Measurements from ENCODE around the gene ZNF500.
A peak's percentile ranks its signal among the peaks of the same experiment; 100 is the strongest.

ZNF500 gene

DNA sequence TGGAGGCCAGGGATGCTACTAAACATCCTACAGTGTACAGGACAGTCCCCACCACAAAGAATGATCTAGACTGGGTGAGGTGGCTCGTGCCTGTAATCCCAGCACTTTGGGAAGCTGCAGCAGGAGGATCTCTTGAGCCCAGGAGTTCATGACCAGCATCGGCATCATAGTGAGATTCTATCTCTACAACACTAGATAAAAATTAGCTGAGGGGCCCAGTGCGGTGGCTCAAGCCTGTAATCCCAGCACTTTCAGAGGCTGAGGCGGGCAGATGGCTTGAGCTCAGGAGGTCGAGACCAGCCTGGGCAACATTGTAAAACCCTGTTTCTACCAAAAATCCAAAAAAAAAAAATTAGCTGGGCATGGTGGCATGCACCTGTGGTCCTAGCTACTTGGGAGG is 5.4 kb upstream of the ZNF500 start:
- DNase-seq (ENCODE audit: low read depth): no peak

DNA sequence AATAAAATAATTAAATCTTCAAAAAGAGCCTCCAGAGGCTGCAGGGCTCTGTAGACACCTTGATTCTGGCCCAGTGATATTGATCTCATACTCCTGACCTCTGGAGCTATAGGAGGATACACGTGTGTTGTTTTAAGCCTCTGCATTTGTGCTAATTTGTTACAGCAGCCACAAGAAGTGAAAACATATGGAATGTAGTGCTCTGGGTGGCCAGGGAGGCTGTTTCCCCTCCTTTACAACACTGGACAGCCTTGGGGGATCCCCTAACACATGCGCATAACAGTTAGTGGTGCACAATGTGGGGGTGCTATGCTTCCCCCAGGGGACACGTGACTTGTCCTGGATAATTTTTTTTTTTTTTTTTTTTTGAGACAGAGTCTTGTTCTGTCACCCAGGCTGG is 4.7 kb upstream of the ZNF500 start:
- DNase-seq (ENCODE audit: low read depth): no peak

DNA sequence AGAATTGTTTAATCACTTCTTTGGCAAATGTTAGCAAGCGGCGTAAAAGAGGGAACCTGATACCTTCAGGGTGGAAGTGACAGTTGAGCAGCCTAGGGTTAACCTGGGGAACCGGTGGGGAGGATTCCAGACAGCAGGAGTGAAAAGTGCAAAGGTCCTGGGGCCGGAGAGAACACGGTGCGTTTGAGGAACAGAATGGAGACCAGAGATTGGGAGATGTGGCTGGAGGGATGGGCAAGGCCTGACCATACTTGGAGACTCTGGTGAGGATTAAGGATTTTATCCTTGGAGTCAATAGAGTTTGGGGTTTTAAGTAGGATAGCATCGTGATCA is 2.3 kb upstream of the ZNF500 start:
- no peak for DNase-seq (ENCODE audit: low read depth)

DNA sequence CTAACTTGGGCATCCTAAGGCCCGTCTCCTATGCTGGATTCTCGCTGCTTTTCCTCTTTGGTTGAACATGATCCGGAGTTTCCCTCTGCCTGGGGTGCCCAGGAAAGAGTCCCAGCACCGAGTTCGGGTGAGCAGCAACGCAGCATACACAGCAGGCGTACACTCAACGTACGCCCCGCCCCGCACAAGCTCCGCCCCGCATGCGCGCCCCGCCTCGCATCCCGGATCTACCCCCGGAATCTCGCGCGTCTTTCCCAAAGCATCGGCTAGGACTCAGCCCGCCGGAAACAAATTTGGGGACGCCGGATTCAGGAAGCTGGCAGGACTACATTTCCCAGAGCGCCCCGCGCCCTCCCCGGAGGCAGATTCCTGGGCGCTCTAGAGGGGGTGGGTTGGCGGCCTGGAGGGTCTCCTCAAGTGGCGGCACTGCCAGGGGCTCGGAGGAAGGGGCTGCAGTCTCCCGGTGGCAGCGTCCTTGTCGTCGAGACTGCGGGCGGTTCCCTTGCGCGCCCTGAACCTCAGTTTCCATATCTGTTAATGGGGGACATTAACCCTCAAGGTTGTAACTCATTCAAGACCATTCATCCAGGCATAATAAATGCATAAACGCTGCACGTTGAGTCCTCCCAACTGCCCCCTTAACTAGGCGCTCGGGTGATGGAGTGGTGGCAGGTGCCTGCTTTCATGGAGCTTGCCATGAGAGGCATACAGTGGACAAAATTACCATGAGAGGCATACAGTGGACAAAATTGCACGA is 1.8 kb upstream of the ZNF500 start:
- DNase-seq (ENCODE audit: low read depth): peak; percentile 66

DNA sequence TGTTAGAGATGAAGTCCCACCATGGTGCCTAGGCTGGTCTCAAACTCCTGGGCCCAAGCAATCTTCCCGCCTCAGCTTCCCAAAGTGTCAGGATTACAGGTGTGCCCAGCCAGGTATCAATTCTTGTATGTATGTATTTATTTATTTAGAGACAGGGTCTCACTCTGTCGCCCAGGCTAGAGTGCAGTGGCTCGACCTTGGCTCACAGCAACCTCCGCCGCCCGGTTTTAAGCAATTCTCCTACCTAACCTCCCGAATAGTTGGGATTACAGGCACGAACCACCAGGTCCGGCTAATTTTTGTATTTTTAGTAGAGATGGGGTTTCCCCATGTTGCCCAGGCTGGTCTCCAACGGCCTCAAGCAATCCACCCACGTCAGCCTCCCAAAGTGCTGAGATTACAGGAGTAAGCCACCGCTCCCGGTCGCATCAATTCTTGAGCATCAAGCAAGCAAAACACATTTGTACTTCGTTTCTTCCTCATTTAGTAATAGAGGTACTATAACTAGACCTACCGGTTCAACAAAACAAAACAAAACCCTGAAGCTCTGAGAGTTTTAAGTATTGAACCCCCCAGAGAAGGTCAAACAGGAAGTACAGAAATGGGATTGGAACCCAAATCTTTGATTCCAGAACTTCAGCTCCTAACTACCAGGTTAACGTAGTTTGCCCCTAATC is 1.0 kb upstream of the ZNF500 start:
- no peak for DNase-seq (ENCODE audit: low read depth)

DNA sequence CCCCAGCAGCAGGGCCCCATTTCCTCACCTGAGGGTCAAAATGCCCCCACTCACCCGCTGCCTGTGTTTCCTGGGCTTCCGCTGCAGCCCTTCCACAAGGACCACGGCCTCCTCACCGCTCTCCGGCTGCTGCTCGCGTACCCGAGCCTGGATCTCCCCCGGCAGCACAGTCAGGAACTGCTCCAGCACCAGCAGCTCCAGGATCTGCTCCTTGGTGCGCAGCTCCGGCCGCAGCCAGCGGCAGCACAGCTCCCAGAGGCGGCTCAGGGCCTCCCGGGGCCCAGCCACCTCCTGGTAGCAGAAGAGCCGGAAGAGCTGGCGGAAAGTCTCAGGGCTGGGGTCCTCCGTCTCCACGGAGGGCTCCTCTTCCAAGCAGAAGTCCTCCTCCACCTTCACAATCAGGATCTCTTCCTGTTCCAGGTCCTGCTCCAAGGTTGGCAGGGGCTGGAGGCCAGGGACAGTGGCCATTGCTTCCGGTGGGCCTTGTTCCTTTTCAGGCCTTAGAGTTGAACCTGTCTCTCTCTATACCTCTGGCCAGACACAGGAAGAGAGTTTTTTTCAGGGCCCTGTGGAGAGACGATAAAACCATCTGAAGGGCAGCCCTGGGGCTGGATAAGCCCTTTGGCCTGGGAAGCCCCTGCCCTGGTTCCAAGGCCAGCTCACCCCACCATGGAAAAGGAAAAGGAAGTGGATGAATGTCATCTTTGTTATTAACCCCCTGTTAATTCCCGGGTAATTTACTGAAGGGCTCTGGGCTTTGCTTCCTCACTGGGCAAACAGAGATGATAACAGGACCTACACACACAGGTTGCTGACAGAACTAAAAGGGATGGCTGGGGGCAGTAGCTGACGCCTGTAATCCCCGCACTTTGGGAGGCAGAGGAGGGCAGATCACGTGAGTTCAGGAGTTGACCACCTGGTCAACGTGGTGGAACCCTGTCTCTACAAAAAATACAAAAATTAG is 1.2 kb downstream of the ZNF500 start:
- no peak for DNase-seq (ENCODE audit: low read depth)

DNA sequence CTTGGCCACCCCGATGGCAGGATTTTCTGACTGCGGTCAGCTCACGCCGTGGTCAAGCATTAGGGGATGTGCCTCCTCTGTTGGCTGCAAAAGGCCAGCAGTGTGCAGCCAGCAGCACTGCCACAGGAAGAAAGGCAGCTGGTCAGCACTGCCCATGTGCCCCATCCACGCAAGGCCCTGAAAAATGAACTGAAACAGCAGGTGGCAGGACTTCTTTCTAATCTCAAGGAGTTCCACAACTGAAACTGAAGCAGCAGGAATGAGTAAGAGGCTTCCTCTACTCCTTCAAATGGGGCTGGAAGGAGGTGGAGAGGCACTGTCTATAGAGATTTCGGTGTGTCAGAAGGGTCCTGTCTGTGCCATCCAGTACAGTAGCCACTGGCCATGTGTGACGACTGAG is 3.2 kb downstream of the ZNF500 start:
- DNase-seq (ENCODE audit: low read depth): no peak

DNA sequence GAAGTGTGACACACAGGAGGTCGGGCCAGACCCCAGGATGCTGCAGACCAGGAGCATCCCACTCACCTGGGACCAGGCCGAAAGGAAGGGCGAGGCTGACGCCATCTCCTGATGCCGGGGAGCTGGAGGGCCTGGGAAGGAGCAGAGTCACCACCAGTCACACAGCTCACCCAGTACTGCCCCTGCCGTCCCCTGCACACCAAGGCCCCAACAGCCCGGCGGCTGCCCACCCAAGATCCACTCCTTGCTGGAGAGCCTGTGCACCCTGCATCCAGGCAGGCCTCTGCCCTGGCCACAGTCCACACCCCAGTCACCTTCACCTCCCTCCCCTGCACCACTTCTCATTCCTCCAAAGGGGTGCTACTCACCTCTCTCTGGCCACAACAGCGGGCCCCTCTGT is 4.8 kb downstream of the ZNF500 start:
- DNase-seq (ENCODE audit: low read depth): no peak

DNA sequence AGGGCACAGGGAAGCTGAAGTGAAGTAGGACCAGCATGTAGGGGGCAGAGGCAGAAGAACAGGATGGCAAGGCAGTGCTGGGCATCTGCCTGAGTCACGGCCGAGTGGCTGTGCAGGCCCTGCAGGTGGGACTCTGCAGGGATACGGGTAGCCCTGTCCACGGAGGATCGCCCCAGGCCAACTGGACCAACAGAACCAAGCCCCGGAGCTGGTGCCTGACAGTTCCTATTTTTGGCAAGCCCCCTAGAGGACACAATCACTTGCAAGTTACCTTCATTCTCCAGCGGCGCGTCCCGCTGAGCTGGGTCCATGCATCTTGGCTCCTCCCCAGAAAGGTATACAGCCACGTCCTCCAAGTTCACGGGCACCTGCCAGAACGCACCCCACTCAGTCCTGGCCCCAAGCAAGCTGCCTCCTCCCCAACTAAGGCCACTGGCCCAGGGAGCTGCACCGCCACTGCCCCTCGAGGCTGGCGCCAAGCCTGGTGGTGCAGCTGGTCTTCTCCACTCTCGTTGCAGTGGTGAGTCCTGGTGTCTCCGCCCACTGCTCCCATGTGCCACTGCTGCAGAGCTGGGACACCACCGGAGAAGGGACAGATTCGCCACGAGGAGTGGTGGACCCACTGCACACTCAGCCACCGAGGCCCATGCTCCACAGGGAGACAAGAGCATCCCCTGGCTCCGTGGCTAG is 6.6 kb downstream of the ZNF500 start:
- DNase-seq (ENCODE audit: low read depth): no peak

DNA sequence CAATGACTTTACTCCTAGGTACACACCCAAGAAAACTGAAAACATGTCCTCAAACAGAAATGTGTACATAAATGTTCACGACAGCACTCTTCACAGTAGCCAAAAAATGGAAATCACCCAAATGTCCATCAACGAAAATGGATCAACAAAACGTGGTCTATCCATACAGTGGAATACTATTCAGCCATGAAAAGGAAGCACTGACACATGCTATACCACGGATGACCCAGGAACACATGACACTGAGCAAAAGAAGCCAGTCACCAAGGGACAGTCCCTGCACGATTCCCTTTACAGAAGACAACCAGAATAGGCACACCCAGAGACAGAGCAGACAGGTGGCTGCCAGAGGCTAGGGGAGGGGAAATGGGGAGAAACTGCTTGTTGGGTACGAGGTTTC is 11.3 kb downstream of the ZNF500 start:
- DNase-seq (ENCODE audit: low read depth): no peak

DNA sequence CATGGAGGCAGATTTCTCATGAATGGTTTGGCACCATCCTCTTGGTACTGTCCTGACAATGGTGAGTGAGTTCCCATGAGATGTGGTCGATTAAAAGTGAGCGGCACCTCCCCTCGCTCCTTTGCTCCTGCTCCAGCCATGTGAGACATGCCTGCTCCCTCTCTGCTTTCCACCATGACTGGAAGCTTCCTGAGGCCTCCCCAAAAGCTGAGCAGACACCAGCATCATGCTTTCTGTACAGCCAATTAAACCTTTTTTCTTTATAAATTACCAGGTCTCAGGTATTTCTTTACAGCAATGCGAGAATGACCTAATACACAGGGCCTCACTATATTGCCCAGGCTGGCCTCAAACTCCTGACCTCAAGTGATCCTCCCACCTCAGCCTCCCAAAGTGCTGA is 12.1 kb downstream of the ZNF500 start:
- no peak for DNase-seq (ENCODE audit: low read depth)

DNA sequence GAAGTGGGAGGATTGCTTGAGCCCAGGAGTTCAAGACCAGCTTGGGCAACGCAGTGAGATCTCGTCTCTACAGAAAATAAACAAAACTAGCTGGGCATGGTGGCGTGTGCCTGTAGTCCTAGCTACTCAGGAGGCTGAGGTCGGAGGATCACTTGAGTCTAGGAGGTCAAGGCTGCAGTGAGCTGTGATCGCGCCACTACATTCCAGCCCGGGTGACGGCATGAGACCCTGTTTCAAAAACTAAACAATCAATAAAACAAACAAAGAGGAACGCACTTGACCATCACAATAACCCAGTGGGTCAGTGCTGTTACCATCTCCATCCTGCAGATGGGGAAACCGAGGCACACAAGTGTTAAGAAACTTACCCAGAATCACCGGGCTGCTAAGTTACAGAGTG is 13.7 kb downstream of the ZNF500 start:
- no peak for DNase-seq (ENCODE audit: low read depth)

DNA sequence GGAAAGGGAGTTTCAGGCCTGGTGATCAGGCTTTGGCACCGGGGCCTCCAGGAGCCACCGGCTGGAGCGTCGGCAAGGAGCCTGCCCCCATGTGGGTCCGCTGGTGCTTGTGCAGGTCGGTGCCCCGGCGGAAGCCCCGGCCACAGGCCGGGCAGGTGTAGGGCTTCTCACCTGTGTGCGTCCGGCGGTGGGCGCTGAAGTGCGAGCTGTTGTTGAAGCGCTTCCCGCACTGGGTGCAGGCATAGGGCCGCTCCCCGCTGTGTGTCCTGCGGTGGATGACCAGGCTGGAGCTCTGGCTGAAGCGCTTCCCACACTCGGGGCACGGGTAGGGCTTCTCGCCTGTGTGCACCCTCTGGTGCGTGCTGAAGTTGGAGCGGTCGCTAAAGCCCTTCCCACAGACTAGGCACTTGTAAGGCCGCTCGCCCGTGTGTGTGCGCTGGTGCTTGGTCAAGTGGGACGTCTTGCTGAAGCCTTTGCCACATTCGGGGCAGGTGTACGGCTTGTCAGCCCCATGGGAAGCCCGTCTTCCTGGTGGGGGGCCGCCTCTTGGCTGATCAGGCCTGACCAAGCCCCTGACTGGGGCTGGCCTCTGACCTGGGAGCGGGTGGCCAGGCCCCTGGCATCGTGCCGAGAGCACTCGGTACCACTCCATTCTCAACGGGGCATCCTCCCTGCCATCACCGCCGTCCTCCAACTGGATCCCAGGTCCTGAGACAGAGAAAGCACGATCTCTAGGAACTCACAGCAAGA is 14.4 kb downstream of the ZNF500 start:
- DNase-seq (ENCODE audit: low read depth): no peak

DNA sequence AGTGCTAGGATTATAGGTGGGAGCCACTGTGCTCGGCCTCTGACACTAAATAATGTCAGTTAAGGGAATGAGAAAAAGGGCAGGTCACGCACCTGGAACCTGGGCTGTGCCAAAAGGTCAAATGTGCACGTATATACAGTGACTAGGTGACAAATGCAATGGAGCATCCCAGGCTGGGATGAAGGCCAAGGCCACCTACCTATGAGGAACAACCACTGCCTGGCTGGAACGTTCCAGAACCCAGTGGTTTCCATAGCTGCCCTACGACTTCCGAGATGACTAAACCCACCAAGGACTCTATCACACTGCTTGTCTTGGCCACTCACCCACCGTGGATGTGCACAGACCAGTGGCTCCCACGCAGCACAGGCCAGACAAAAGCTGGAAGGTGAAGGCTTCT is 16.1 kb downstream of the ZNF500 start:
- DNase-seq (ENCODE audit: low read depth): no peak

DNA sequence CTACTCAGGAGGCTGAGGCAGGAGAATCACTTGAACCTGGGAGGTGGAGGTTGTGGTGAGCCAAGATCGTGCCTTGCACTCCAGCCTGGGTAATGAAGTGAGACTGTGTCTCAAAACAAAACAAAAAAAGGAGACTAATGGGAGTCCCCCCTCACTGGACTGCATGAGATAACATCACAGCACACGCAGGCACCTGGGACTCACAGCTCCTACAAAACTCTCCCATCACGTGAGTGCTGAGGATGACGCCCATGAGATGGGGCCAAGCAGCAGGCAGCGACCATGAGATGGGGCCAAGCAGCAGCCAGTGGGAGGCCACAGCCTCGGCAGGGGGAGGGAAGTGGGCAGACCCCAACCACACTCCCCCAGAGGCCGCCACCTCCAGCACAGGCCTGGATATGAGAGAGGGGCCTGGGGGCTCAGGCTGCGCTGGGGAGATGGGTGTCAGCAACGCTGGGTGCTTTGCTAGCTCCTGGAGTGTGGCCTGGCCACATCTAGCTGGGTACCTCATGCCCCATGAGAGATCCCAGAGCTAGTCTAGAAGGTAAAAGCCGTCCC is 17.2 kb downstream of the ZNF500 start:
- no peak for DNase-seq (ENCODE audit: low read depth)

DNA sequence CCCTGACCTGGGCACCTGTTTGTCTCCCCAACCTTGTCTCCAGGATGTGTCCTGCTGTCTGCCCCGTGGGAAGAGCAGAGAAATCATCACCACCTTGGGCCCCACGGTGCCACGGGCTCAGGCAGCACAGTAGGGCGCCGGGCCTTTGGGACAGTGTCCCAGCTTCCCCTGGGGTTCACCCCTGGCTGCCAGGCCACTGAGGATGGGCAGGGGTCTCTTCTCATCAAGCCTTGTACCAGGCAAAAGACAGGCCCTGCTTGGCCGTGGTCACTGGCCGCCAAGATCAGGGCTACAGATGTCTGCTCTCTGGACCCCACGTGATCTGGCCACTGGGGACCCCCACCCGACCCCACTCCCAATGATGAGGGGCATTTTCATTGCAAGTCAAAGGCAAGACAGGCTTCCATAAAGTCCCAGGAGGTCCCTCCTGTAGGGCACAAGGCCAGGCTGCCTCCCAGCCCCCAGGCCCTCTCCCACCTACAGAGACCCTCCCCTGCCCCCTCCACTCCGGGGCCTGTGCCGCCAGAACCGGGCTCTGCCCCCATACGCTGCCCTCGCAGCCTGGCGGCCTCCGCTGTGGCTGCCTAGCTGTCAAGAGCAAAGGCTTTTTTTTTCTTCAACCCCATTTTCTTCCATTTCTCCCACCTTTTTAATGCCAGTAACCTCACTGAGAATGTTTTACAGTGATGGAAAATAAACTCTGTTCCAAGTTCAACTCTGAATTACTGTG is 18.1 kb downstream of the ZNF500 start:
- DNase-seq (ENCODE audit: low read depth): no peak

DNA sequence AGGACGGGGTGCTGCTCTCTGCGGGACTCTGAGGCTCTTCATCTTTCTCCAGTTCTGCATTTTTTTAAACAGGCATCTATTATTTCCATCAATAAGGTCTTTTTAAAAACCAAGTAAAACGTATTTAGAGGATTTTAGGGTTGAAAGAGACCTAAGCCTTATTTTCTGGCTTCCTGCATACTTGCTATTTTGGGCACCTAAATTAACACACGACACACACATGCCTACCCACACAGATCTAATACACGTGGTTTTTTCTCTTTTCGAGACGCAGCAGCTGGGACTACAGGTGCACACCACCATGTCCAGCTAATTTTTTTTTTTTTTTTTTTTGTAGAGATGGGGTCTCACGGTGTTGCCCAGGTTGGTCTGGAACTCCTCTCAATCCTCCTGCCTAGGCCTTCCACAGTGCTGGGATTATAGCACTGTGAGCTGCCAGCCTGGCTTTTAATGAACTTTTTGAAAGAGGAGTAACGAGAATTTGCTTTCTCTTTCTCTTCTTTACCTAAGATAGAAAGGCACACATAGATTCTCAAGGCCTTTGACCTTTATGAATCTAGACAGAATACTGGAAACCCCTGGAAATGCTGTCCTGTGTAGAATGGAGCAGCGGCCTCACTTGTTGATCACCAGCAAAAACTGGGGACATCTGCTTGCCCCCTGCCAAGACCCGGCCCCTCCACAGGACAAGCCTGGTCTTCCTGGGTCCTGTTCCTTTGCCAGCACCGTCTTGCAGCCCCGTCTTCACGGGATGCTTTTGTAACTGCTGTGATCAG is 18.9 kb downstream of the ZNF500 start:
- no peak for DNase-seq (ENCODE audit: low read depth)

DNA sequence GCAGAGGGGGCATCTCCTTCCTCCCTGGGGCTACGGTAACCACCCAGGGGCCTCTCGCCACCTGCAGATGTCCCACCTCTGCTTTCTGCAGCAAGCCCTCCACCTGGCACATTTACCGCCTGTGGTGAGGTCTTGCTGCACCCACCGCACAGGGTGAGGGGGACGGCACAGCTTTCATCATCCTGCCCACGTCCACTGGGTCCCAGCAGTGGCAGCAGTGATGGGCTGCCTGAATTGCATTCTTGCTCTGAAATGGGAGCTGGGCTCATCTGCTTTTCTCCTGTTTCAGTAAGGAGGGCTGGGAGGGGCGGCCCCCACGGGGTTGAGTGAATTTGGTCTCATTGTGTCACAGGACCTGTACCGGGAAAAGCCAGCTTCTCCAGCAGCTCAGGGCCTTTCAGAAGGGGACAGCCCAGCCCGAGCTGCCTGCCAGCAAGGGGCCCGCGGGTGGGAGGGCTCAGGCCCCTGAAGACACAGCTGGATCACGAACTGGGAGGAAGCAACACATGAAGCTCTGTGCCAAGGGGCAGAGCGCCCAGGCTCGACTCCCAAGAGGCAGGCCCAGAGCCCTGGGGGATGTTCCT is 19.9 kb downstream of the ZNF500 start:
- no peak for DNase-seq (ENCODE audit: low read depth)

DNA sequence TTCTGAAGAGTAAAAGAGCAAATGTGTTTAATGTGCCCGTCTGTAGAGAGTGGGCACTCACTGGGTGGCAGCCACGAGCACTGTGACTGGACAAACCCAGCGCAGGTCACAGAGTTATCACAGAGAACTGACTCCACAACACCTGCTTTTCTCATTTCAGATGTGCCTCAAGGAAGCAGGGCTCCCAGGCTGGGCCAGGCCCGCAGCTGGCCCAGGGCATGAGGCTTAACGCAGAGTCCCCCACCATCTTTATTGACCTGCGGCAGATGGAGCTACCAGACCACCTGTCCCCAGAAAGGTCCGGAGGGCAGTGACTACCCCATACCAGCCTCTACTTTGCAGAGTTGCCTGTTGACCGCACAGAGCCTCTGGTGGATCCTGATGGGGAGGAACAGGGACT is 20.7 kb downstream of the ZNF500 start:
- no peak for DNase-seq (ENCODE audit: low read depth)

DNA sequence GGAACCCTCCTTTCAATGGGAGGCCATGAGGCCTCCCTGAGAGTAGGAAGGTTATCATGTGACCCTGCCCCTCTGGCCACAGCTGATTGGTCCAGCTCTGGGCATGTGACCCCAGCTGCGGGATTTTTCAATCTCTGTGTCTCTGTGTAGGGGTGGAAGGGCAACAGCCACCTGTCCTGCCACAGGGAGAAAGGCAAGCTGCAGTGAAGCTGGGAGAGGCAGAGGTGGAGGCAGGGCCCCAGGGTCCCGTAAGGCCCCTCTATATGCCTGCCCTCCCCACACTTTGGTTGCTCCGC is 21.7 kb downstream of the ZNF500 start:
- DNase-seq (ENCODE audit: low read depth): no peak

Data from activated gamma-delta T cell treated with anti-CD3 and anti-CD28 coated beads, Interleukin-2, amount 50 U/mL, for 16 hours (primary cell).